RKO (cell line): ENCODE results near the gene MMP7.
"Not testable (repeated sequence)": the region's sequence is repeated elsewhere in the genome, so short reads cannot be mapped to it uniquely, and the experiment has no call there.

ENCODE experiments used
- DNase-seq: peaks from one replicate; pipeline ENCODE4 v3.0.0-alpha.2; 2016; ENCODE audit warnings: low spot score

MMP7 gene

DNA sequence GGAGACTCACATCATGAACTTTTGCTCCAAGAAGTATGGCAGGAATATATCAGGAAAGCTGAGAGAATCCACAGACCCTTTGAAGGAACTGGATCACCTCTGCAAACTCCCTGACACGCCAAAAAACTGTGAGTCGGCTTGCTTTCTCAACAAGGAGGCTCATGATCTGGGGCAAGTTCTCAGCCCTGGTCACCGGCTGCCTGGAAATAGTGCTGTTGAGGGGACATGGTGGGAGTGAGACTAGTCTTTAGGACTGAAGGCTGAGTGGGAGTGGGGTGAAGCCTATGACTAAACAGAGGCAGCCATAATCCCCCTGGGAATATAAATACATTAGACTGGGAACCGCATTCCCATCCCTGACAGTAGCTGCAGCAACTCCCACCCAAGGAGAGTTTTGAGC is 8.4 kb upstream of the MMP7 start:
- DNase-seq: no peak

- no peak for DNase-seq
Observed at GRCh38 chr11:102534261-102534872, 3.8 kb upstream of the MMP7 start.

DNA sequence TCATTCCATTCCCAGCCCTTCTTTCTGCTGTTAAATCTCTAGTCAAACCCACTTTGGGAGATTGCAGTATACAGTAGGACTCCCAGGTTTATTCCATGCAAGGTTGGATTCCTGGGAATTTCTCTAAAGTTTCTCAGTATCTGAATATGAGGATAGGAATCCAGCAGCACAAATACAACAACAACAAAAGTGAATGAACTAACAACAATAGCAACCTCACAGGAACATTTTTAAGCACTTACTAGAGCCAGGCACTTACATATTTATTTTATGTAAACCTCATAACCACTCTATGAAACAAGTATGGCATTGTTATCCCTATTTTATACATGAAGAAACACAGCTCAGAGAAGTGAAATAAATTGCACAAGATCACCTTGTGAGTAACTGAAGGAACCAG is 1.9 kb downstream of the MMP7 start:
- no peak for DNase-seq

DNA sequence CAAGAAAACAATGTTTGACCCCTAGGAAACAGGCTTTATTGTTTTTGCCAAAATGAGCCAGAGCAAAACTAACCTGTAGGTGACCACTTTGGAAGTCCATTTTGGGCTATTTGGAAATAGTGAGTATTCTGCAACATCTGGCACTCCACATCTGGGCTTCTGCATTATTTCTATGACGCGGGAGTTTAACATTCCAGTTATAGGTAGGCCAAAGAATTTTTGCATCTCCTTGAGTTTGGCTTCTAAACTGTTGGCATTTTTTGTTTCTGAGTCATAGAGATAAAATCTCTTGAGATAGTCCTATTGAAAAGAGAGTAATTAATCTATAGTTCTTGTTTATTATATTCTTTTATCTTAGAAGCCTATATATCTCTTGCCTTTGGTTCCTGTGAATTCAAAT is 2.9 kb downstream of the MMP7 start:
- no peak for DNase-seq

DNA sequence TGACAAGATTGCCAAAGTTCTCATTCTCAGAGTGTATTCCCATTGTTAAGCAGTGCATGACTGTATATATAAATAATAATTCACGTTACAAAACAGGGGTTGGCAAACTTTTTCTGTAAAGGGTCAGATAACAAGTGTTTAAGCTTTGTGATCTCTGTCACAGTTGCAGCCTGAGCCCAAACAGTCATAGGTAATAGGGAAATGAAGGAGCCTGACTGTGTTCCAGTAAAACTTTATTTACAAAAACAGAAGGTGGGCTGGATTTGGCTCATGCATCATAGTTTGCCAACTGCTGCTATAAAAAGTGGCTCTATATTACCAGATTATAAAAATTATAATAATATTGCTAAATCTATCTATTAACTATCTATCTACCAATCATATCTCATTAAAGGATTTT is 3.5 kb downstream of the MMP7 start:
- no peak for DNase-seq

- no peak for DNase-seq
Observed at GRCh38 chr11:102523887-102524286, 6.7 kb downstream of the MMP7 start.

DNA sequence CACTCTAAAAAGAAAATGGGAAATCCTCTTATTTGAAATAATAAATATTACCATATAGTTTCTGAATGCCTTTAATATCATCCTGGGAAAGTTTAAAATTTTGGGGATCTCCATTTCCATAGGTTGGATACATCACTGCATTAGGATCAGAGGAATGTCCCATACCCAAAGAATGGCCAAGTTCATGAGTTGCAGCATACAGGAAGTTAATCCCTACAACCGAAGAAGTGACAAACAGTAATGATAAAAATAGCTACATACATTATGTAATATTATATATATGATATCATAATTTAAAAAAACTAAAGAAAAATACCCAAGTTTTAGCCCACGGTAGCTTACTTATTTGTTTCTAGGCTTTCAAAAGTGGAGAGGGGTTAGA is 7.4 kb downstream of the MMP7 start:
- DNase-seq: no peak

DNA sequence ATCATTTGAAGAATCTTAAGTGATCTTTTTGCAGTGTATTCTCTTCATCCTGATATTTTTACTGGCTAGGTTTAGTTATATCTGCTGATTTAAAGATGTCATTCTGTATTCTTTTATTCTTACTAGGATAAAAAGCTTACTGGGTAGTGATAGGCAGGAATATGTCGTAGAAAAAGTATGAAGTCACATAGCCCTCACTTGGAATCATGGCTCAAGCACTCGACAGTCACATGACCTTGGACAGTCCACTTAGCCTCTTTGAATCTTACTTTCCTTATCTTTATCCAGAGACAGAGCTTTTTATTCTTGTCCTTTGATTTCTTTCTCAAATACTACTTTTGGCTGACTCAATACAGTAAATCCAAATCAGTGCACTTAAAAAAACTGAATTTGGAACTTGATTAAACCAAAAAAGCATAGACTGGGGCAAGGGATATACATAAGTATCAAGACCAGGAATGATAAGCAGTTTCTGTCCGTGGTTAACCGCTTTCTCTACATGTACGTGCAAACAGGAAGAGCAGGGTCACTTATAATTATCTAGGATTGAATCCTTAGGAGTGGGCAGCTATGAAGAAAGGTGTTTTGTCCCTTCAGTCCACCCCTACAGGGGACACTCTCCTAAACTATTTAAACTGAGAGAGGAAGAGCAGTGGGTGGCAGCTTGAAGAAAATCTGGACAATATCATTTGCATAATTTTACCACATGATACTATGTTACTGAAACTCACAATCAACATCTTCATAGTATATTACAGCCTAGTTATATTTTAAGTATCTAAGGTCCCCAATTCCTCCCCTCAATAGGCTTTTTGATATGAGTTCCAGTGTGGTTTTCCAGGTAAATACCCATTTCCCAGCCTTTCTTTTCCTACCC is 8.0 kb downstream of the MMP7 start:
- no peak for DNase-seq

- no peak for DNase-seq
Observed at GRCh38 chr11:102521121-102521520, 9.4 kb downstream of the MMP7 start.

GRCh38 chr11:102520514-102520913 is 10.0 kb downstream of the MMP7 start:
- DNase-seq: no peak

DNA sequence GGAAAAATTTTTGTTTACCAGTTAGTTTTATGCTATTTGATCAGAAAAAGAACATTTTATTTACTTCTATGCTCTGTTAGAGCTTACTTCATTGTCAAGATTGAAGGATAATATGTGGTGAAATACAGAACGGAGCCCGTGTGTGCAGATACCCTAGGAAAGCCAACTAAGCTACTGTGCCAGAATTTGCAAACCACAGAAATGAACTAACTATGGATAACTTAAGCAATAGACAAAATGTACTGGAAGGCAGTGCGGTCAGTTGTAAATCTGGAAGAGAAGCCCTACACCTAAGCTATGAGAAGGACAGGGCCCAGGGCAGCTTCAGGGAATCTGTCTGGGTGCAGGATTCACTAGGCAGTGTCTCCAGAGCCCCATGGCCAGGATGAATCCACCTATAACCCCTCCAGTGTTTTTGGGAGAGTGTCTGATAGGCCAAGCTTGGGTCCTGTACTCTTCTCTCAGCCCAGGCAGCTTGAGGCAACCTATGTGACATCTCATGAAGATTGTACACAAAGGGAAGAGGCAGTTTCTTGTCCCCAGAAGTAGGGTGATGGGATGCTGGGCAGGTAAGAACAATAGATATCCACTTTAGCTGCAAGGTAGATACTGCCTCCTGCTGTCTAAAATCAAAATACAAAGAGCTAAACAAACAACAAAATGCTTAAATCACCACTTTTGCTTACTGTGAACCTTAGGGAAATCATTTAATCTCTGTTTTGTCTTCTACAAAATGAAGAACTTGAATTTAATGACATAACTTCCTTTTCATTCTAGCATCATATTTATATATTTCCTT is 12.1 kb downstream of the MMP7 start:
- DNase-seq: no peak

- DNase-seq: no peak
Observed at GRCh38 chr11:102517670-102518069, 12.9 kb downstream of the MMP7 start.

GRCh38 chr11:102516179-102516578 is 14.4 kb downstream of the MMP7 start:
- no peak for DNase-seq

- no peak for DNase-seq
Observed at GRCh38 chr11:102513869-102514268, 16.7 kb downstream of the MMP7 start.

DNA sequence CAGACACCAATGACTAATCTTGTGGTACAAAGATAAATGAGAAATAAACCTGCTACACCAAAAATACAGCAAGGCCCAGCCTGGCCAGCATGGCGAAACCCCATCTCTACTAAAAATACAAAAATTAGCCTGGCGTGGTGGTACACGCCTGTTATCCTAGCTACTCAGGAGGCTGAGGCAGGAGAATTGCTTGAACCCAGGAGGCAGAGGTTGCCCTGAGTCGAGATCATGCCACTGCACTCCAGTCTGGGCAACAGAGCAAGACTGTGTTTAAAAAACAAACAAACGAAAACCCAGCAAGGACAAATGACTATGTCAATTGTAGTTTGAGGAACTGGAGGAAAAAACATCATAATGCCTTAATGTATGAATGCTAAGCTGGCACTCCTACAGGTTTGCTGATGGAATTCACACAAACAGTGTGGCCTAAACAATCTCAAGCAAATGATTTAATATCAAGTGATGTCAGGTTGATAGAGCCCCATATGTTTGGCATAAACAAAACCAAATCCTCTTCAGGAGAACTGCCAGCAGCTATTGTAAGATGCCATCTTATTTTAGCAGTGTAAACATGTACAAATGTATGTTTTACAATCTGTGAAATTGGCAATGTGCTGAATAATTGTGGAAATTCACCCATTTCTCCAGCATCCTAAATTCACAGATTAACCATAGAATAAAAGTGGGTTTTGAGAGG is 20.0 kb downstream of the MMP7 start:
- DNase-seq: no peak

DNA sequence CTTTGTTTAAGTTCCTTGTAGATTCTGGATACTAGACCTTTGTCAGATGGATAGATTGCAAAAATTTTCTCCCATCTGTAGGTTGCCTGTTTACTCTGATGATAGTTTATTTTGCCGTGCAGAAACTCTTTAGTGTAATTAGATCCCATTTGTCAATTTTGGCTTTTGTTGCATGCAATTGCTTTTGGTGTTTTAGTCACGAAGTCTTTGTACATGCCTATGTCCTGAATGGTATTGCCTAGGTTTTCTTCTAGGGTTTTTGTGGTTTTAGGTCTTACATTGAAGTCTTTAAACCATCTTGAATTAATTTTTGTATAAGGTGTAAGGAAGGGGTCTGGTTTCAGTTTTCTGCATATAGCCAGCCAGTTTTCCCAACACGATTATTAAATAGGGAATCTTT is 27.7 kb downstream of the MMP7 start:
- not testable (repeated sequence) for DNase-seq

DNA sequence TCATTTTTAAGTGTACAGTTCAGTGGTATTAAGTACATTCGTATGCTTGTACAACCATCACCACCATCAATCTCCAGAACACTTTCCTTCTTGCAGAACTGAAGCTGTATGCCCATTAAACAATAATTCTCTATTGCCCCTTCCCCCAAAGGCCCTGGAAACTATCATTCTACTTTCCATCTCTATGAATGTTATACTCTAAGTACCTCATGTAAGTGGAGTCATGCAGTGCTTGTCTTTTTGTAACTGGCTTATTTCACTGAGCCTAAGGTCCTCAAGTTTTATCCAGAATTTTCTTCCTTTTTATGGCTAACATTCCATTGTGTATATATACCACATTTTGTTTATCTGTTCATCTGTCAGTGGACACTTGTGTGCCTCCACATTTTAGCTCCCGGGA is 29.7 kb downstream of the MMP7 start:
- DNase-seq: no peak

- DNase-seq: no peak
Observed at GRCh38 chr11:102499931-102500330, 30.6 kb downstream of the MMP7 start.

DNA sequence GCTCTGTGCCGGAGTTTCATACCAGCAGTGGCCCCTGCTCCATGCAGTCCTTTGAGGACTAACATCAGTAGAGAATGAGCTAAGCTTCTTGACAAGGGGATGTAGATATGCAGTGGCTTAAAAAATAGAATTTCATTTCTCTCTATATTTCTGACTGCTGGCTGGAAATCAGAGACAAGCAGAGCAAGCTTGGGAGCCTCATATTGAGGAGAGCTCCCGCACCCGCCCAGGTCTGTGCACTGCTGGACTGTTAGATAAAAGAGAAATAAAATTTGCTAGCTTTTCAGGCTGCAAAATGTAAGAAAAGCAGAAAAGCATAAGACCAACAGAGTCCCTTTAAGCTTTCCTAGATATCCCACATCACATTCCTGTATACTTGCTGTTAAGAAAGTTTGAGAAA is 31.4 kb downstream of the MMP7 start:
- no peak for DNase-seq

GRCh38 chr11:102497061-102497460 is 33.5 kb downstream of the MMP7 start:
- DNase-seq: no peak

DNA sequence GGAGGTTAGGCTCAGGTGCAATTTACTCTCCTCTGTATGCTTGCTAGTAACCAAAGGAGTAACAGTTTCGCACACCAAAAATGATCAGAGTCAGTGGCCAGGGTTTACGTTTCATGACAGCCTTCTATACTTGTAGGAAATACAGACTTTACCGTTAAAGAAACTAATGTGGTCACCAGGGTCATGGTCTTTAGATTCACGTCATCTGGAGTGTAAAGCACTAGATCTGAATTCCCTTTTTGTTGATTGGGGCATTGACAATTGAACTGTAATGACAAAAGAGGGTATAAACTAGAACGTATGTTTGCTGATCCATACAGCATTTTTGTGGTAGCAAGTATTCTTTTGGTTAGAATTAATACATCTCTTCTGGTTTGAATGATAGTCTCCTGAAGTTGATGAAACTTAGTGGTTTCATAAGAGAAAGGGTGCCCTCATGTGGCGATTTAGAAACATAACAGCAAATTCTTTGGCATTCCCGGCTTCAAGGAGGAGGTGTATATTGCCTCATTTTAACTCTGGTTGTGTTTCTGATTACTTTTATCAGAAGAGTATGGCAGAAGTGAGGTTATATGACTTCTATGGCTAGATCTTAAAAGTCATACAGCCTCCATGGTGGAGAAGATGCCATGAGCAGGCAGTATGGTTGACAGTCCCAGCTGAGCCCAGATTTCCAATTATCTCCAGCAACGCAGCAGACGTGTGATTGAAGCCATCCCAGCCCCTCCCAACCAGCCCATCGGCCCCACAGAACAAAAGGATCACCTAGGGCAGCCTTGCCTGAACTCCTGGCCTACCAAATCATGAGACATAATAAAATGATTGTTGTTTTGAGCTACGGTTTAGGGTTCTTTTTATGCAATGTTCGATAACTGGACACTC is 35.1 kb downstream of the MMP7 start:
- DNase-seq: peak; percentile 89
